SH-SY5Y (cell line): ENCODE results near the gene TEX22.

Source experiments
- GATA2 ChIP-seq: IDR thresholded peaks from 2 replicates; pipeline ENCODE4 v1.6.1; 2011; ENCODE audit warnings: mild to moderate bottlenecking, low read depth, low read length
- GATA3 ChIP-seq: IDR thresholded peaks from 2 replicates; pipeline ENCODE4 v1.6.1; 2011; ENCODE audit warnings: low read depth, mild to moderate bottlenecking, low read length, moderate library complexity

GRCh38 chr14:105363847-105364708 lies 34.3 kb upstream of the TEX22 start:
- TF ChIP-seq GATA3 = no peak
- TF ChIP-seq GATA2 = no peak
